ENCODE results near the gene OPRM1.
"Not testable (repeated sequence)": the region's sequence is repeated elsewhere in the genome, so short reads cannot be mapped to it uniquely, and the experiment has no call there.

OPRM1 gene

GRCh38 chr6:154187203-154187602 lies 148.2 kb downstream of the OPRM1 start:
- Histone ChIP-seq H3K4me3 (ENCODE audit: low read length) (no peak overlapping the region), H3K9ac (ENCODE audit: low read depth, low read length) (no peak overlapping the region), H3K36me3 (ENCODE audit: insufficient read depth, low read length) (no peaks in the 10 kb centered on the region), H3K9me3 (replicated peaks; ENCODE audit: low read length) (no peaks in the 10 kb centered on the region), H3K4me2 (ENCODE audit: low read length) (no peak overlapping the region), H3K4me1 (ENCODE audit: control insufficient read depth, insufficient read depth, low read length) (no peaks in the 10 kb centered on the region), H3K27me3 (ENCODE audit: control insufficient read depth, insufficient read depth, low read length) (no peaks in the 10 kb centered on the region)

- Histone ChIP-seq H3K4me1 (ENCODE audit: control insufficient read depth, insufficient read depth, low read length) (no peaks in the 10 kb centered on the region), H3K9me3 (replicated peaks; ENCODE audit: low read length) (no peaks in the 10 kb centered on the region), H3K27me3 (ENCODE audit: control insufficient read depth, insufficient read depth, low read length) (no peaks in the 10 kb centered on the region), H3K36me3 (ENCODE audit: insufficient read depth, low read length) (no peaks in the 10 kb centered on the region), H3K4me2 (ENCODE audit: low read length) (no peak overlapping the region), H3K9ac (ENCODE audit: low read depth, low read length) (no peak overlapping the region), H3K4me3 (ENCODE audit: low read length) (no peak overlapping the region)
Measured at GRCh38 chr6:154187714-154188113, 148.7 kb downstream of the OPRM1 start.

- Histone ChIP-seq H3K9me3 (replicated peaks; ENCODE audit: low read length) (no peaks in the 10 kb centered on the region), H3K4me1 (ENCODE audit: control insufficient read depth, insufficient read depth, low read length) (no peaks in the 10 kb centered on the region), H3K9ac (ENCODE audit: low read depth, low read length) (no peak overlapping the region), H3K36me3 (ENCODE audit: insufficient read depth, low read length) (no peaks in the 10 kb centered on the region), H3K4me2 (ENCODE audit: low read length) (no peak overlapping the region), H3K4me3 (ENCODE audit: low read length) (no peak overlapping the region), H3K27me3 (ENCODE audit: control insufficient read depth, insufficient read depth, low read length) (peaks cover 3% of the 10 kb centered on the region)
Measured at GRCh38 chr6:154196333-154196885, 157.4 kb downstream of the OPRM1 start.

- peaks cover 3% of the 10 kb centered on the region for H3K27me3 ChIP-seq (ENCODE audit: control insufficient read depth, insufficient read depth, low read length)
- H3K9ac ChIP-seq (ENCODE audit: low read depth, low read length), result no peak overlapping the region
Measured at GRCh38 chr6:154197196-154197860, 158.3 kb downstream of the OPRM1 start.

GRCh38 chr6:154201688-154202087 lies 162.6 kb downstream of the OPRM1 start:
- H3K4me1 ChIP-seq (ENCODE audit: control insufficient read depth, insufficient read depth, low read length), result not testable (repeated sequence)

More at GRCh38 chr6:154197196-154197860, 158.3 kb downstream of the OPRM1 start:
- H3K4me2 ChIP-seq (ENCODE audit: low read length), result peak overlapping the region; percentile 26
- H3K4me1 ChIP-seq (ENCODE audit: control insufficient read depth, insufficient read depth, low read length), result no peaks in the 10 kb centered on the region
- no peak overlapping the region for H3K4me3 ChIP-seq (ENCODE audit: low read length)
- H3K36me3 ChIP-seq (ENCODE audit: insufficient read depth, low read length), result no peaks in the 10 kb centered on the region
- no peaks in the 10 kb centered on the region for H3K9me3 ChIP-seq (replicated peaks; ENCODE audit: low read length)

GRCh38 chr6:154202339-154202738 lies 163.3 kb downstream of the OPRM1 start:
- no peaks in the 10 kb centered on the region for H3K9me3 ChIP-seq (replicated peaks; ENCODE audit: low read length)
- H3K4me3 ChIP-seq (ENCODE audit: low read length), result no peak overlapping the region
- no peaks in the 10 kb centered on the region for H3K4me1 ChIP-seq (ENCODE audit: control insufficient read depth, insufficient read depth, low read length)
- peaks cover 3% of the 10 kb centered on the region for H3K27me3 ChIP-seq (ENCODE audit: control insufficient read depth, insufficient read depth, low read length)
- no peak overlapping the region for H3K9ac ChIP-seq (ENCODE audit: low read depth, low read length)
- no peak overlapping the region for H3K4me2 ChIP-seq (ENCODE audit: low read length)
- no peaks in the 10 kb centered on the region for H3K36me3 ChIP-seq (ENCODE audit: insufficient read depth, low read length)

More at GRCh38 chr6:154201688-154202087, 162.6 kb downstream of the OPRM1 start:
- H3K4me3 ChIP-seq (ENCODE audit: low read length); H3K9me3 ChIP-seq (replicated peaks; ENCODE audit: low read length); H3K9ac ChIP-seq (ENCODE audit: low read depth, low read length); H3K4me2 ChIP-seq (ENCODE audit: low read length); H3K27me3 ChIP-seq (ENCODE audit: control insufficient read depth, insufficient read depth, low read length); H3K36me3 ChIP-seq (ENCODE audit: insufficient read depth, low read length): not testable (repeated sequence)

GRCh38 chr6:154202958-154203357 lies 163.9 kb downstream of the OPRM1 start:
- Histone ChIP-seq H3K9me3 (replicated peaks; ENCODE audit: low read length) (no peaks in the 10 kb centered on the region), H3K36me3 (ENCODE audit: insufficient read depth, low read length) (no peaks in the 10 kb centered on the region), H3K4me3 (ENCODE audit: low read length) (no peak overlapping the region), H3K4me1 (ENCODE audit: control insufficient read depth, insufficient read depth, low read length) (no peaks in the 10 kb centered on the region), H3K27me3 (ENCODE audit: control insufficient read depth, insufficient read depth, low read length) (peaks cover 3% of the 10 kb centered on the region), H3K9ac (ENCODE audit: low read depth, low read length) (no peak overlapping the region), H3K4me2 (ENCODE audit: low read length) (no peak overlapping the region)

GRCh38 chr6:154206141-154206540 lies 167.1 kb downstream of the OPRM1 start:
- Histone ChIP-seq H3K9me3 (replicated peaks; ENCODE audit: low read length) (no peaks in the 10 kb centered on the region), H3K4me1 (ENCODE audit: control insufficient read depth, insufficient read depth, low read length) (no peaks in the 10 kb centered on the region), H3K4me2 (ENCODE audit: low read length) (no peak overlapping the region), H3K4me3 (ENCODE audit: low read length) (no peak overlapping the region), H3K36me3 (ENCODE audit: insufficient read depth, low read length) (no peaks in the 10 kb centered on the region), H3K27me3 (ENCODE audit: control insufficient read depth, insufficient read depth, low read length) (no peaks in the 10 kb centered on the region), H3K9ac (ENCODE audit: low read depth, low read length) (no peak overlapping the region)

- Histone ChIP-seq H3K9ac (ENCODE audit: low read depth, low read length) (no peak overlapping the region), H3K36me3 (ENCODE audit: insufficient read depth, low read length) (no peaks in the 10 kb centered on the region), H3K4me3 (ENCODE audit: low read length) (no peak overlapping the region), H3K27me3 (ENCODE audit: control insufficient read depth, insufficient read depth, low read length) (no peaks in the 10 kb centered on the region), H3K4me2 (ENCODE audit: low read length) (no peak overlapping the region), H3K4me1 (ENCODE audit: control insufficient read depth, insufficient read depth, low read length) (no peaks in the 10 kb centered on the region), H3K9me3 (replicated peaks; ENCODE audit: low read length) (no peaks in the 10 kb centered on the region)
Measured at GRCh38 chr6:154206996-154207395, 168.0 kb downstream of the OPRM1 start.

GRCh38 chr6:154209555-154209954 lies 170.5 kb downstream of the OPRM1 start:
- no peaks in the 10 kb centered on the region for H3K27me3 ChIP-seq (ENCODE audit: control insufficient read depth, insufficient read depth, low read length)
- H3K4me1 ChIP-seq (ENCODE audit: control insufficient read depth, insufficient read depth, low read length), result no peaks in the 10 kb centered on the region
- no peaks in the 10 kb centered on the region for H3K36me3 ChIP-seq (ENCODE audit: insufficient read depth, low read length)
- no peak overlapping the region for H3K4me3 ChIP-seq (ENCODE audit: low read length)
- H3K9me3 ChIP-seq (replicated peaks; ENCODE audit: low read length), result no peaks in the 10 kb centered on the region
- H3K4me2 ChIP-seq (ENCODE audit: low read length), result no peak overlapping the region
- no peak overlapping the region for H3K9ac ChIP-seq (ENCODE audit: low read depth, low read length)

- Histone ChIP-seq H3K4me3 (ENCODE audit: low read length) (no peak overlapping the region), H3K9ac (ENCODE audit: low read depth, low read length) (no peak overlapping the region), H3K9me3 (replicated peaks; ENCODE audit: low read length) (no peaks in the 10 kb centered on the region), H3K27me3 (ENCODE audit: control insufficient read depth, insufficient read depth, low read length) (no peaks in the 10 kb centered on the region), H3K36me3 (ENCODE audit: insufficient read depth, low read length) (no peaks in the 10 kb centered on the region), H3K4me1 (ENCODE audit: control insufficient read depth, insufficient read depth, low read length) (no peaks in the 10 kb centered on the region), H3K4me2 (ENCODE audit: low read length) (no peak overlapping the region)
Measured at GRCh38 chr6:154210678-154211077, 171.6 kb downstream of the OPRM1 start.

GRCh38 chr6:154213782-154214181 lies 174.7 kb downstream of the OPRM1 start:
- H3K27me3 ChIP-seq (ENCODE audit: control insufficient read depth, insufficient read depth, low read length), result peaks cover 8% of the 10 kb centered on the region
- H3K4me2 ChIP-seq (ENCODE audit: low read length), result no peak overlapping the region
- no peaks in the 10 kb centered on the region for H3K4me1 ChIP-seq (ENCODE audit: control insufficient read depth, insufficient read depth, low read length)
- H3K9me3 ChIP-seq (replicated peaks; ENCODE audit: low read length), result no peaks in the 10 kb centered on the region
- H3K36me3 ChIP-seq (ENCODE audit: insufficient read depth, low read length), result no peaks in the 10 kb centered on the region
- no peak overlapping the region for H3K4me3 ChIP-seq (ENCODE audit: low read length)
- H3K9ac ChIP-seq (ENCODE audit: low read depth, low read length), result no peak overlapping the region

All from skeletal muscle satellite cell (primary cell).